HUES6 (cell line): ENCODE data around the gene DNAL4.

Source experiments
- H3K27ac ChIP-seq: 2 replicates; pipeline ENCODE4 v1.7.0; 2013; ENCODE audit warnings: low read depth, mild to moderate bottlenecking, low read length, inconsistent platforms
- H3K27me3 ChIP-seq: 2 replicates; pipeline ENCODE4 v1.6.1; 2013; ENCODE audit warnings: low read length; ENCODE audit not compliant: control insufficient read depth, insufficient read depth
- H3K36me3 ChIP-seq: 2 replicates; pipeline ENCODE4 v1.6.1; 2013; ENCODE audit warnings: low read length; ENCODE audit not compliant: control insufficient read depth, insufficient read depth
- H3K4me1 ChIP-seq: 2 replicates; pipeline ENCODE4 v1.6.1; 2013; ENCODE audit warnings: low read length; ENCODE audit not compliant: control insufficient read depth, insufficient read depth
- H3K4me3 ChIP-seq: 2 replicates; pipeline ENCODE4 v1.5.1; 2013; ENCODE audit warnings: low read depth, low read length
- H3K9ac ChIP-seq: one replicate; pipeline ENCODE4 v1.6.1; 2013; ENCODE audit warnings: mild to moderate bottlenecking, low read length
- H3K9me3 ChIP-seq: 2 replicates; pipeline ENCODE4 v1.6.1; 2013; ENCODE audit warnings: low read depth, low read length; ENCODE audit not compliant: control insufficient read depth, insufficient read depth

The DNAL4 gene

DNA sequence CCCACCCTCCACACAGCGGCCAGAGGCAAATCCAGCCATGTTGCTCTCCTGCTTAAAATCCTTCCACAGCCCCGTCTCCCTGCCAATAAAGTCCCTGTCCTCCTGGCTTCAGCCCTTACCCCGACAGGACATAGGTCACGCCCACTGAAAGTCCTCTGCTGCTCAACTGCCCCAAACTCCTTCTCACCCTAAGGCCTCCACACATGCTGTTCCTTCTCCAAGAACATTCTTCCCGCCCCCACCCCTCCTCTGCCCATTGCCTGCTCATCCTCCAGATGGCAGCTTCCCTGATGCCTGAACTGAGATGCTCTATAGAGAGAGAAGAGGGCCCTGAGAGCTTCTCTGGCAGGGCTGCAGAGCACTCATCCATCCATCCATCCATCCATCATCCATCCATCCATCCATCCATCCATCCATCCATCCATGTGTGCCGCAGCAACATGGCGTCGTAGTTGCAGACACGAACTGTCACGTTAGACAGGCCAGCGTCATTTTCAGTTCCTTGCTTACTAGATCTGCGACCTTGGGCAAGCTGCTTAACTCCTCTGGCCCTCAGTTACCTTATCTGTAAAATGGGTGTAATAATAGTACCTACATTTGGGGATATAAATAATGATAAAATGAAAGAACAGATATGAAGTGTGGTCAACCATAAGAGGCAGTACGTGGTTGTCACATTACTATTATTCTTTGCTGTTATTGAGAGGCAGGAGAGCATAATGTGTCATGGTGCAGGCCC is 40.4 kb upstream of the DNAL4 start:
- Histone ChIP-seq H3K27ac (no peak overlapping the region), H3K36me3 (no peaks in the 10 kb centered on the region), H3K9me3 (no peaks in the 10 kb centered on the region), H3K9ac (no peak overlapping the region), H3K4me1 (peaks cover 31% of the 10 kb centered on the region), H3K27me3 (peaks cover 14% of the 10 kb centered on the region; the same call in 1 of the 2 replicates), H3K4me3 (no peak overlapping the region)

DNA sequence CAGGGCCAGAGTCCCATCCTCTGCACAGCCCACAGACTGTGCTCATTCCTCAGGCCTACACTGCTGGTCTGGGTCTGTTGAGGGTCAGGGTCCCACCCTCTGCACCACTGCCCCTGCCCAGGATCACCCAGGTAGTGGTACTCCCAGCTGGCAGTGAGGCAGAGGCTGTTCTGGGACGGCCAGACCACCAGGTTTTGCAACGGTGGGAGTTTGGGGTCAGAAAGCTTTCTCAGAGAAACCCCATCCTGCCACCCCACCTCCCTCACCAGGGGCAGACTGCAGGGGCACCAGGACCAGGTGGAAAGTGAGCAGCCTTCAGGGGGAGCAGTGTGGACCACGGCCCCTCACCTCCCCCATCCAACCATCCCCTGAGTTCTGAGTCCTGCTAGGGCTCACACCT is 39.1 kb upstream of the DNAL4 start:
- Histone ChIP-seq H3K9ac (no peak overlapping the region), H3K36me3 (no peaks in the 10 kb centered on the region), H3K27ac (no peak overlapping the region), H3K4me3 (no peak overlapping the region), H3K27me3 (peaks cover 14% of the 10 kb centered on the region; the same call in 1 of the 2 replicates), H3K4me1 (peaks cover 31% of the 10 kb centered on the region), H3K9me3 (no peaks in the 10 kb centered on the region)

- H3K27ac ChIP-seq = no peak overlapping the region
- peaks cover 14% of the 10 kb centered on the region; the same call in 1 of the 2 replicates for H3K27me3 ChIP-seq
Measured at GRCh38 chr22:38832005-38832978, 38.3 kb upstream of the DNAL4 start.

DNA sequence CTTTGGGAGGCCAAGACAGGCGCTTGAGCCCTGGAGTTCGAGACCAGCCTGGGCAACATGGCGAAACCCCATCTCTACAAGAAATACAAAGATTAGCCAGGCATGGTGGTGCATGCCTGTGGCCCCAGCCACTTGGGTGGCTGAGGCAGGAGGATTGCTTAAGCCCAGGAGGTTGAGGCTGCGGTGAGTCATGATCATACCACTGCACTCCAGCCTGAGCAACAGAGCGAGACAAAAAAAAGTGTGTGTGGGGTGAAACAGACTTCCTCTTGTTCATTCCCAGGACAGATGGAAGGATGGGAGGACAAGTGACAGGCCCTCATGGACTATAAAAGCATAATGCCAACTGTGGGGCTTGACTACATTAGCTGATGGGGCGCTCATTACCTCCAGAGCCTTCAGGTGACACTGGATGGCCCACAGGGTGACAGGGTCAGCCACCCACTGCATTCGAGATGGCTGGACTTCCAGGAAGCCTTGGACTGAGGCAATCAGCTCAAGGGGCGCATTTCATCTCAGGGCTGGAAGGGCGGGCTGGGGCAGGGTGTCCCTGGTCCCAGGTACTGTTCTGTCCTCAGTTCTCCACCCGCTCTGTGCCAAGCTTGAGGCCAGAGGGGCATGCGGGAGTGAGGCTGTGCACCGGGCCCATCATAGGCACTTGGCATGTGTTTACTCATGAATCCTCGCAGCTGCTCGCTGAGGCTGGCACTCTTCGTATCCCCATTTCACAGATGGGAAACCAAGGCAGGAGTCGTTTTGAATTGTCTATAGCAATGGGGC is 37.4 kb upstream of the DNAL4 start:
- Histone ChIP-seq H3K36me3 (no peaks in the 10 kb centered on the region), H3K9ac (no peak overlapping the region), H3K27me3 (peaks cover 12% of the 10 kb centered on the region; the same call in 1 of the 2 replicates), H3K27ac (no peak overlapping the region), H3K9me3 (no peaks in the 10 kb centered on the region), H3K4me1 (peaks cover 22% of the 10 kb centered on the region), H3K4me3 (no peak overlapping the region)

More at GRCh38 chr22:38832005-38832978, 38.3 kb upstream of the DNAL4 start:
- Histone ChIP-seq H3K36me3 (no peaks in the 10 kb centered on the region), H3K9me3 (no peaks in the 10 kb centered on the region), H3K9ac (no peak overlapping the region), H3K4me3 (no peak overlapping the region), H3K4me1 (peaks cover 29% of the 10 kb centered on the region)

DNA sequence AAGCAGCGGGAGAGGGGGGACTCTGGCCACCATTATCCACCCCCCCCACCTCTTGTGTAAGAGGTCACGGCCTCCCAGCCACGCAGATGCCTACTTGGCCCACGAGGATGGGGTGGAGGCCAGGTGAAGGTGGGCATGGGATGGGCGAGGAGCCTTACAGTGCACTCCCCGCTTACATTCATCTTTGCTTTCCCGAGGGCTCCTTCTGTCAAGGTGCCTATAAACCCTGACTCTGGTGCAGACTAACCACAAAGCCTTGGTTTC is 36.8 kb upstream of the DNAL4 start:
- peaks cover 16% of the 10 kb centered on the region for H3K4me1 ChIP-seq
- H3K27me3 ChIP-seq = peaks cover 6% of the 10 kb centered on the region; the same call in 1 of the 2 replicates
- H3K9ac ChIP-seq = no peak overlapping the region
- no peaks in the 10 kb centered on the region for H3K36me3 ChIP-seq
- H3K4me3 ChIP-seq = no peak overlapping the region
- H3K9me3 ChIP-seq = no peaks in the 10 kb centered on the region
- no peak overlapping the region for H3K27ac ChIP-seq

DNA sequence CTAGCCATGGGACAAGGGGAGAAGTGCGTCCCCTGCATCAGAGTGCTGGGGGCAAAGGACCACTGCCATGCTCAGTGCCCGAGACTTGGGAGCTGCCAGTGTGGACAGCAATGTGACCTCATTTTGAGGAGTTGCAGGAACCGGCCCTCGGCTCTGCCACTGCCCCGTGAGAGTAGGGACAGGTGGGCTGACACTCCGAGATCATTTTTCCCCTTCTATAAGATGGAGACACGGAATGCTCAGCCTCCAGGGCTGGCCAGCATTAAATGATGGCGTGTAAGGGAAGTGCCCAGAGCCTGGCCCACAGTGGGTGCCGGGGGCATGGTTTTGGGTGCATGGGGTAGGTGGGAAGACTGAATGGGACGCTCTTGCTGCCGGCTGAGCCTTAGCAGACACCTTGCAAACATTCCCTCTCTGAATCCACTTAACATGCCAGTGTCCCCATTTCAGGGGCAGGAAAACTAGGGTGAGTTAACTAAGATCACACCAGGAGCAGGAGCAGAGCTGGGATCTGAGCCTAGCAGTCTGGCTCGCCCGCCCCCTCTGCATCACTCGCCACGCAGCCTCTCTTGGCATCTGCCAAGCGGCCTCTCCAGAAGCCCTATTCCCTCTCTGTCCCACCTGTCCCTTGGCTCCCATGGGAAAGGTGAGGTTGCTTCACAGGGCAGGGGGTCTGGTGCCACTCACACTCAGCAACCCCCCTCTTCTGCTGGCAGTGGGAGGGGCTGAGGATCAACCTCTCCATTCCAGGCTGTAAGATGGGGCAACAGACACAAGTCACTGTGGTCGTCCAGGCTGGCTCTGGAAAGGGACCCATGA is 36.3 kb upstream of the DNAL4 start:
- Histone ChIP-seq H3K4me1 (peaks cover 11% of the 10 kb centered on the region), H3K36me3 (no peaks in the 10 kb centered on the region), H3K4me3 (no peak overlapping the region), H3K9me3 (no peaks in the 10 kb centered on the region), H3K9ac (no peak overlapping the region), H3K27me3 (peaks cover under 1% of the 10 kb centered on the region; the same call in 1 of the 2 replicates), H3K27ac (no peak overlapping the region)

DNA sequence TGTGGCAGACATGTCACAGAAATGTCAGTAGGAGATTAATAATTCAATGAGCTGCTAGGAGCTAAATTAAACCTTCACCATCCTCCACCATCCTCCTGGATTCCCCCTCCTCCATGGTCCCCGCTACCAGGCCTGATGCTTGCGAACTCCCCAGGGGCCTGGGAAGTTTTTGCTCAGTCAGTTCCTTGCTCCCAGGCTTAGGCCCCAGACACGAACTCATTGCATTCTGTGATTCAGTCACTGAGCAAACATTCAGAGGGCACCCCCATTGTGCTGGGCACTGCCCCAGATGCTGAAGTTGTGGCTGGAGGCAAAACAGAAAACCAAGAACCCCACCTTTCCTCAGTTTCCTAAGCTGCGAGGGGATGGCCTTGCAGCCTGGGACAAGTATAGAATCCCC is 35.5 kb upstream of the DNAL4 start:
- Histone ChIP-seq H3K4me1 (peaks cover 10% of the 10 kb centered on the region; the same call in 1 of the 2 replicates), H3K27me3 (no peaks in the 10 kb centered on the region), H3K9me3 (no peaks in the 10 kb centered on the region), H3K27ac (no peak overlapping the region), H3K36me3 (no peaks in the 10 kb centered on the region), H3K9ac (no peak overlapping the region), H3K4me3 (no peak overlapping the region)

- Histone ChIP-seq H3K27ac (no peak overlapping the region), H3K4me1 (peaks cover 10% of the 10 kb centered on the region; the same call in 1 of the 2 replicates), H3K9me3 (no peaks in the 10 kb centered on the region), H3K4me3 (no peak overlapping the region), H3K9ac (no peak overlapping the region), H3K36me3 (no peaks in the 10 kb centered on the region), H3K27me3 (no peaks in the 10 kb centered on the region)
Measured at GRCh38 chr22:38828616-38829205, 34.8 kb upstream of the DNAL4 start.

DNA sequence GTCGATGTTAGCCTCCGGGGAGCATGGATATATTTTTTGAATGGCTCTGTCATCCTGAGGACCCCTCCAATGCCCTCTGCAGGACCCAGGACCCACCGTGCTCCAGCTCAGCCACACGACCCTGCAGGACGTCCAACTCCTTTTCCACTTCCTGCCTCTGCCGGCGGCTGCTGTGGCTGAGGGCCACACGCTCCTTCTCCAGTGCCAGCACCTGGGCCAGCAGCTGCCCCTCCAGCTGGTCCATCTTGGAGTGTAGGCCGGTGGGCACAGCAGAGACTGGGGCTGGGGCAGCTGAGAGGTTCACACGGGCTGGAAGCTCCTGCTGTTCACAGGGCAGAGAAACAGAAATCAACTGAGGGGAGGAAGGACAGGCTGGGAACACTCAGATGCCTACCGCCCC is 34.2 kb upstream of the DNAL4 start:
- Histone ChIP-seq H3K27ac (no peak overlapping the region), H3K36me3 (no peaks in the 10 kb centered on the region), H3K9me3 (no peaks in the 10 kb centered on the region), H3K9ac (no peak overlapping the region), H3K27me3 (no peaks in the 10 kb centered on the region), H3K4me1 (peaks cover 10% of the 10 kb centered on the region; the same call in 1 of the 2 replicates), H3K4me3 (no peak overlapping the region)

DNA sequence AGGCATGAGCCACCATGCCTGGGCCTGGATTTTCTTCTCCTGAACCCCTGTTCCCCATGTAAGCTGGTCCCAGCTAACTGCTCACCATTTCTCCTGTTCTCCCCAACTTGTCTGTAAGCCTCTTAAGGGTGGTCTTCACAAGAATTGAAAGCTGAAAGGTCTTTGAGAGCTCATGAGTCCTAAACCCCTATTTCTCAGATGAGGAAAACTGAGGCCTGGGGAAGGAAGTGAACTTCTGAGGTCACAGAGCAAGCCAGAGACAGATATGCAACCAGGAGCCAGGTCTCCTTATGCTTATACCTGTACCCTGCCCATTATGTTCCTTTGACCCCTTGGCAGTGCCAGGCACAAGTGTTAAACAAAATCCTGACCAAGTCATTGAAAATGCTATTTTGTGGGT is 33.6 kb upstream of the DNAL4 start:
- no peak overlapping the region for H3K4me3 ChIP-seq
- no peaks in the 10 kb centered on the region for H3K27me3 ChIP-seq
- peaks cover 7% of the 10 kb centered on the region; the same call in 1 of the 2 replicates for H3K4me1 ChIP-seq

More for the DNA sequence above, 33.6 kb upstream of the DNAL4 start:
- no peak overlapping the region for H3K27ac ChIP-seq
- H3K36me3 ChIP-seq = no peaks in the 10 kb centered on the region
- no peaks in the 10 kb centered on the region for H3K9me3 ChIP-seq
- H3K9ac ChIP-seq = no peak overlapping the region
